Measurements from ENCODE around the gene KCNK5. TPM values are rescaled to one million over a fixed set of nuclear protein-coding genes. Genes with fewer than 3 reads are reported as not detected.

The KCNK5 gene
- total and polyA plus RNA-seq, 2 of the 8 experiments (the other 6 are each of a cell fraction or from before 2014, with no cell fraction given) = 20.9 to 44.3 TPM

- no peak for TF ChIP-seq CHD7 (IDR thresholded peaks at IDR 0.05; ENCODE audit: insufficient replicate concordance, low read length)
- peak in 1 of 2 experiments; percentile 32; a peak in 3 of 4 replicates for TF ChIP-seq RAD21 (IDR thresholded peaks at IDR 0.05 in 1 of 2, conservative IDR thresholded peaks at IDR 0.05 in 1 of 2; ENCODE audit: low read depth in 2 of 2, low read length in 2 of 2)
Measured at GRCh38 chr6:39239527-39240154, 10.4 kb upstream of the KCNK5 start (continued).
